ENCODE results near the gene STOML1. TPM values are rescaled to one million over a fixed set of nuclear protein-coding genes. Genes with fewer than 3 reads are reported as not detected.

Gene STOML1
- total RNA-seq, 1 donor from 2014 or later, result 17.1 TPM

GRCh38 chr15:73936588-73937290 lies 55.4 kb downstream of the STOML1 start:
- Mint-ChIP-seq H3K9me3 (ENCODE audit: unreplicated experiment) (no peaks in the 10 kb centered on the region), H3K36me3 (ENCODE audit: unreplicated experiment) (peaks cover 11% of the 10 kb centered on the region), H3K4me3 (ENCODE audit: unreplicated experiment) (no peak overlapping the region), H3K27me3 (ENCODE audit: unreplicated experiment) (no peaks in the 10 kb centered on the region), H3K27ac (ENCODE audit: unreplicated experiment) (peak overlapping the region; percentile 88), H3K4me1 (ENCODE audit: unreplicated experiment) (peaks cover 88% of the 10 kb centered on the region)
- DNase-seq (ENCODE audit: extremely low spot score, unreplicated experiment), result no peak
- TF ChIP-seq CTCF (IDR thresholded peaks at IDR 0.05), result no peak

GRCh38 chr15:73936181-73936580 lies 55.9 kb downstream of the STOML1 start:
- TF ChIP-seq CTCF (IDR thresholded peaks at IDR 0.05), result peak; percentile 50
- H3K4me3 Mint-ChIP-seq (ENCODE audit: unreplicated experiment), result peak overlapping the region; percentile 29
- peaks cover 11% of the 10 kb centered on the region for H3K36me3 Mint-ChIP-seq (ENCODE audit: unreplicated experiment)
- peaks cover 88% of the 10 kb centered on the region for H3K4me1 Mint-ChIP-seq (ENCODE audit: unreplicated experiment)
- peak overlapping the region; percentile 88 for H3K27ac Mint-ChIP-seq (ENCODE audit: unreplicated experiment)
- DNase-seq (ENCODE audit: extremely low spot score, unreplicated experiment), result no peak
- H3K27me3 Mint-ChIP-seq (ENCODE audit: unreplicated experiment), result no peaks in the 10 kb centered on the region
- no peaks in the 10 kb centered on the region for H3K9me3 Mint-ChIP-seq (ENCODE audit: unreplicated experiment)

- Mint-ChIP-seq H3K4me3 (ENCODE audit: unreplicated experiment) (no peak overlapping the region), H3K36me3 (ENCODE audit: unreplicated experiment) (peaks cover 11% of the 10 kb centered on the region), H3K9me3 (ENCODE audit: unreplicated experiment) (no peaks in the 10 kb centered on the region), H3K4me1 (ENCODE audit: unreplicated experiment) (peaks cover 88% of the 10 kb centered on the region), H3K27me3 (ENCODE audit: unreplicated experiment) (no peaks in the 10 kb centered on the region), H3K27ac (ENCODE audit: unreplicated experiment) (peak overlapping the region; percentile 88)
- TF ChIP-seq CTCF (IDR thresholded peaks at IDR 0.05), result no peak
- no peak for DNase-seq (ENCODE audit: extremely low spot score, unreplicated experiment)
These were observed 56.5 kb downstream of the STOML1 start for GRCh38 chr15:73935547-73935946.

- no peak overlapping the region for H3K4me3 Mint-ChIP-seq (ENCODE audit: unreplicated experiment)
- H3K27me3 Mint-ChIP-seq (ENCODE audit: unreplicated experiment), result no peaks in the 10 kb centered on the region
- no peak for TF ChIP-seq CTCF (IDR thresholded peaks at IDR 0.05)
These were observed 57.8 kb downstream of the STOML1 start for GRCh38 chr15:73934281-73934680.

GRCh38 chr15:73932381-73933191 lies 59.5 kb downstream of the STOML1 start:
- H3K27ac Mint-ChIP-seq (ENCODE audit: unreplicated experiment), result peak overlapping the region; percentile 44
- peaks cover 8% of the 10 kb centered on the region for H3K36me3 Mint-ChIP-seq (ENCODE audit: unreplicated experiment)
- peaks cover 88% of the 10 kb centered on the region for H3K4me1 Mint-ChIP-seq (ENCODE audit: unreplicated experiment)
- H3K27me3 Mint-ChIP-seq (ENCODE audit: unreplicated experiment), result no peaks in the 10 kb centered on the region
- H3K4me3 Mint-ChIP-seq (ENCODE audit: unreplicated experiment), result no peak overlapping the region
- no peak for DNase-seq (ENCODE audit: extremely low spot score, unreplicated experiment)
- no peak for TF ChIP-seq CTCF (IDR thresholded peaks at IDR 0.05)
- no peaks in the 10 kb centered on the region for H3K9me3 Mint-ChIP-seq (ENCODE audit: unreplicated experiment)

More at GRCh38 chr15:73934281-73934680, 57.8 kb downstream of the STOML1 start:
- DNase-seq (ENCODE audit: extremely low spot score, unreplicated experiment), result no peak
- H3K36me3 Mint-ChIP-seq (ENCODE audit: unreplicated experiment), result peaks cover 11% of the 10 kb centered on the region
- H3K4me1 Mint-ChIP-seq (ENCODE audit: unreplicated experiment), result peaks cover 88% of the 10 kb centered on the region
- H3K9me3 Mint-ChIP-seq (ENCODE audit: unreplicated experiment), result no peaks in the 10 kb centered on the region
- peak overlapping the region; percentile 43 for H3K27ac Mint-ChIP-seq (ENCODE audit: unreplicated experiment)

Data from osteocyte (in vitro differentiated cells).